CD14-positive monocyte (primary cell): ENCODE results near the gene TMEM45A. TPM values are rescaled to one million over a fixed set of nuclear protein-coding genes. Genes with fewer than 3 reads are reported as not detected.

ENCODE experiments used
- DNase-seq, 3 donors: peaks; one replicate each; pipeline ENCODE4 v3.0.0-alpha.2; 2011 to 2022
- H2AFZ ChIP-seq: 2 replicates; pipeline ENCODE4 v1.6.0; 2012; ENCODE audit warnings: mild to moderate bottlenecking, low read depth, low read length, inconsistent platforms; ENCODE audit not compliant: insufficient read depth, poor library complexity, severe bottlenecking
- H3K27ac ChIP-seq, 2 donors: 1 replicate in 1 of 2; 2 replicates in 1 of 2; pipeline ENCODE4 v1.5.1; 2012 to 2013; ENCODE audit warnings: low read length in 2 of 2, control low read depth in 1 of 2, inconsistent platforms in 1 of 2, low read depth in 1 of 2, mild to moderate bottlenecking in 1 of 2
- H3K27me3 ChIP-seq, 2 donors: one replicate each; pipeline versions ENCODE4 v1.6.0 to v1.6.1; 2011 to 2013; ENCODE audit warnings: low read length in 2 of 2; ENCODE audit not compliant: control insufficient read depth in 2 of 2, insufficient read depth in 2 of 2
- H3K36me3 ChIP-seq, 2 donors: replicated peaks in 1 of 2; 1 replicate in 1 of 2; 2 replicates in 1 of 2; pipeline versions ENCODE4 v1.5.1 to v1.6.1; 2012 to 2013; ENCODE audit warnings: low read length in 2 of 2, control low read depth in 1 of 2, inconsistent platforms in 1 of 2, mild to moderate bottlenecking in 1 of 2; ENCODE audit not compliant: insufficient read depth in 2 of 2, control insufficient read depth in 1 of 2
- H3K4me1 ChIP-seq, 2 donors: 1 replicate in 1 of 2; 2 replicates in 1 of 2; pipeline versions ENCODE4 v1.5.1 to v1.6.1; 2012 to 2013; ENCODE audit warnings: low read length in 2 of 2, control low read depth in 1 of 2, inconsistent platforms in 1 of 2, mild to moderate bottlenecking in 1 of 2, moderate library complexity in 1 of 2; ENCODE audit not compliant: insufficient read depth in 2 of 2, control insufficient read depth in 1 of 2
- H3K4me2 ChIP-seq: replicated peaks from 2 replicates; pipeline ENCODE3; 2012; ENCODE audit warnings: low read length, moderate library complexity, mild to moderate bottlenecking; ENCODE audit not compliant: poor library complexity, severe bottlenecking; ENCODE audit errors: extremely low read depth
- H3K4me3 ChIP-seq, 3 experiments: fragments of 200-600 bp in 1 of 3; sonication (generic) in 1 of 3; replicated peaks in 1 of 3; 1 replicate in 2 of 3; 2 replicates in 1 of 3; pipeline ENCODE4 v1.5.1; 2011 to 2013; ENCODE audit warnings: low read length in 3 of 3, mild to moderate bottlenecking in 3 of 3, control low read depth in 2 of 3, low read depth in 2 of 3, inconsistent platforms in 1 of 3, moderate library complexity in 1 of 3
- H3K79me2 ChIP-seq: 2 replicates; pipeline ENCODE4 v1.6.0; 2012; ENCODE audit warnings: mild to moderate bottlenecking, control low read depth, inconsistent platforms, low read length, moderate library complexity; ENCODE audit not compliant: insufficient read depth
- H3K9ac ChIP-seq: 2 replicates; pipeline ENCODE4 v1.6.0; 2017; ENCODE audit warnings: low read length, mild to moderate bottlenecking; ENCODE audit not compliant: insufficient read depth, poor library complexity, severe bottlenecking
- H3K9me3 ChIP-seq, 2 donors: replicated peaks in 1 of 2; 1 replicate in 1 of 2; 2 replicates in 1 of 2; pipeline versions ENCODE4 v1.5.1 to v1.6.1; 2012 to 2013; ENCODE audit warnings: low read length in 2 of 2, control low read depth in 1 of 2; ENCODE audit not compliant: control insufficient read depth in 1 of 2, insufficient read depth in 1 of 2
- H4K20me1 ChIP-seq: 2 replicates; pipeline ENCODE4 v1.6.0; 2012; ENCODE audit warnings: mild to moderate bottlenecking, low read length, control low read depth, moderate library complexity; ENCODE audit not compliant: insufficient read depth
- H3K27ac Mint-ChIP-seq, 7 donors: one replicate each; pipeline ENCODE4 v1.8.0; 2020; ENCODE audit warnings: mild to moderate bottlenecking in 7 of 7, mixed read lengths in 7 of 7, moderate library complexity in 6 of 7, inconsistent platforms in 2 of 7
- H3K27me3 Mint-ChIP-seq, 3 donors: one replicate each; pipeline ENCODE4 v1.8.0; 2021 to 2022; ENCODE audit warnings: low read depth in 3 of 3, mild to moderate bottlenecking in 3 of 3, mixed read lengths in 3 of 3, moderate library complexity in 3 of 3, inconsistent platforms in 1 of 3
- H3K36me3 Mint-ChIP-seq, 2 donors: one replicate each; pipeline ENCODE4 v1.8.0; 2020; ENCODE audit warnings: mixed read lengths in 2 of 2, inconsistent platforms in 1 of 2, mild to moderate bottlenecking in 1 of 2
- H3K4me1 Mint-ChIP-seq: one replicate; pipeline ENCODE4 v1.8.0; 2020; ENCODE audit warnings: mild to moderate bottlenecking, mixed read lengths
- H3K4me3 Mint-ChIP-seq, 2 donors: one replicate each; pipeline ENCODE4 v1.8.0; 2020; ENCODE audit warnings: mild to moderate bottlenecking in 2 of 2, mixed read lengths in 2 of 2, moderate library complexity in 1 of 2
- H3K9me3 Mint-ChIP-seq, 7 donors: one replicate each; pipeline ENCODE4 v1.8.0; 2020 to 2022; ENCODE audit warnings: mixed read lengths in 7 of 7, mild to moderate bottlenecking in 6 of 7, moderate library complexity in 6 of 7, inconsistent platforms in 2 of 7
- WGBS: methylation state at CpG from one replicate; pipeline ENCODE4 v1.1.5; 2013; ENCODE audit warnings: missing lambda C conversion rate; ENCODE audit not compliant: insufficient coverage; 5-methylcytosine and 5-hydroxymethylcytosine counted together
- intact Hi-C, 2 donors: fragments of 100-400 bp; cut with micrococcal nuclease; formaldehyde crosslinking; loops; one replicate each; pipeline versions ENCODE4 v1.15.0 to v1.15.1; 2023
- polyA plus RNA-seq, 3 donors: library from polyadenylated mRNA; depleted of rRNA in 1 of 3; unstranded in 2 of 3; stranded (reverse) in 1 of 3; fragments of 300-500 nt in 2 of 3; fragments of >200 nt in 1 of 3; fragmentation: Illumina TruSeq in 2 of 3; gene quantifications; 1 replicate in 2 of 3; 2 replicates in 1 of 3; pipeline ENCODE4 v1.2.3, GENCODE V29; 2012 to 2021
- TF ChIP-seq, protein P1 (sequence below): fragments of 200-600 bp; IDR thresholded peaks from one replicate; pipeline ENCODE4 v1.8.0; 2022; ENCODE audit warnings: antibody characterized with exemption, mild to moderate bottlenecking

The TMEM45A gene
- polyA plus RNA-seq, 3 donors: 0.03 to 1.5 (median 0.97) TPM

DNA sequence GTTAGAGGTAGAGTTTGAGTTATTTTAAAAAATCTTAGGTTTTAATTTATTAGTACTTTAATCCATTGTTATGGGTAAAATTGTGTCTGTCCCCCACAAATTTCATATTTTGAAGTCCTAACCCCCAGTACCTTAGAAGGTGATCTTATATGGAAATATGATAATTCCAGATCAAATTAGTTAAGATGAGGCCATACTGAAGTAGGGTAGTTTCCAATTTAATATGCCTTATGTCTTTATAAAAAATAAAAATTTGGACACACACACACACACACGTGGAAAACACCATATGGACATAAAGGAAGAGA is 98.4 kb downstream of the TMEM45A start:
- no CpG with 5 or more reads among the region's 1 CpG for WGBS
- no peak overlapping the region for H3K27ac Mint-ChIP-seq
- Histone ChIP-seq H3K9ac (no peak overlapping the region), H3K4me2 (no peak overlapping the region), H3K9me3 (no peaks in the 10 kb centered on the region), H3K27me3 (no peaks in the 10 kb centered on the region), H3K79me2 (no peaks in the 10 kb centered on the region), H3K4me3 (no peak overlapping the region), H3K27ac (no peak overlapping the region), H2AFZ (no peak overlapping the region), H4K20me1 (no peaks in the 10 kb centered on the region), H3K4me1 (peaks cover 4 to 5% of the 10 kb centered on the region in 2 donors), H3K36me3 (no peaks in the 10 kb centered on the region)
- H3K36me3 Mint-ChIP-seq: no peaks in the 10 kb centered on the region
- peaks cover 0 to 8% (median 1%) of the 10 kb centered on the region in 7 donors for H3K9me3 Mint-ChIP-seq
- peaks cover 4% of the 10 kb centered on the region for H3K4me1 Mint-ChIP-seq
- no peak for DNase-seq
- H3K27me3 Mint-ChIP-seq: peaks cover 0 to 4% (median 2%) of the 10 kb centered on the region in 3 donors
- intact Hi-C loops: loop anchor here in 1 of 2 donors (5.0 kb wide), 1 partner anchor 128 kb away; no protein-coding TSS in a partner anchor
- TF ChIP-seq, protein P1, sequence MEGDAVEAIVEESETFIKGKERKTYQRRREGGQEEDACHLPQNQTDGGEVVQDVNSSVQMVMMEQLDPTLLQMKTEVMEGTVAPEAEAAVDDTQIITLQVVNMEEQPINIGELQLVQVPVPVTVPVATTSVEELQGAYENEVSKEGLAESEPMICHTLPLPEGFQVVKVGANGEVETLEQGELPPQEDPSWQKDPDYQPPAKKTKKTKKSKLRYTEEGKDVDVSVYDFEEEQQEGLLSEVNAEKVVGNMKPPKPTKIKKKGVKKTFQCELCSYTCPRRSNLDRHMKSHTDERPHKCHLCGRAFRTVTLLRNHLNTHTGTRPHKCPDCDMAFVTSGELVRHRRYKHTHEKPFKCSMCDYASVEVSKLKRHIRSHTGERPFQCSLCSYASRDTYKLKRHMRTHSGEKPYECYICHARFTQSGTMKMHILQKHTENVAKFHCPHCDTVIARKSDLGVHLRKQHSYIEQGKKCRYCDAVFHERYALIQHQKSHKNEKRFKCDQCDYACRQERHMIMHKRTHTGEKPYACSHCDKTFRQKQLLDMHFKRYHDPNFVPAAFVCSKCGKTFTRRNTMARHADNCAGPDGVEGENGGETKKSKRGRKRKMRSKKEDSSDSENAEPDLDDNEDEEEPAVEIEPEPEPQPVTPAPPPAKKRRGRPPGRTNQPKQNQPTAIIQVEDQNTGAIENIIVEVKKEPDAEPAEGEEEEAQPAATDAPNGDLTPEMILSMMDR: peak; percentile 41
- no peak overlapping the region for H3K4me3 Mint-ChIP-seq

DNA sequence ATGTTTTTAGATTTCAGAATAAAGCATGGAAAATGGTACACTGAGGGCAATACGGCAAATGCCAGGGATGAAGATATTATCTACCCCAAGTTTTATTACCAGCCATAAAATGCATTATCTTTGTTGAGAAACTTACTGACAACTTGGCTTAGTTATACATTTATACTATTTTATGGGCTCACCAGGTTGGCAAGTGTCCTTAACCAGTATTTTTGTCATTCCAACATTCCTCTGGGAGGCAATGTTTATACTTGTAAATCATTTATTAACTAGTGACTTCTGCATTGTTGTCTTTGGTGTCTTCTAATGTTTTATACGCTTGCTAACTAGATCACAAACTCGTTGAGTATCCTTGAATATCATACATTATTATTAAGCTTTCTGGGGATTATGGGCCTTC is 99.0 kb downstream of the TMEM45A start:
- H3K27ac ChIP-seq: no peak overlapping the region
- H3K9ac ChIP-seq: no peak overlapping the region
- H3K27ac Mint-ChIP-seq: no peak overlapping the region
- no peak overlapping the region for H3K4me3 ChIP-seq
- no peaks in the 10 kb centered on the region for H3K27me3 ChIP-seq
- intact Hi-C loops: loop anchor here in 1 of 2 donors (5.0 kb wide), 1 partner anchor 129 kb away; no protein-coding TSS in a partner anchor
- H3K27me3 Mint-ChIP-seq: peaks cover 0 to 4% (median 2%) of the 10 kb centered on the region in 3 donors
- WGBS: no CpG with 5 or more reads among the region's 3 CpGs
- H3K4me2 ChIP-seq: no peak overlapping the region
- no peak for DNase-seq
- no peaks in the 10 kb centered on the region for H3K9me3 ChIP-seq
- H4K20me1 ChIP-seq: no peaks in the 10 kb centered on the region
- H3K4me1 ChIP-seq: peaks cover 4 to 5% of the 10 kb centered on the region in 2 donors
- H3K36me3 ChIP-seq: no peaks in the 10 kb centered on the region
- TF ChIP-seq, protein P1: no peak
- H3K9me3 Mint-ChIP-seq: peaks cover 0 to 5% (median 0%) of the 10 kb centered on the region in 7 donors
- no peaks in the 10 kb centered on the region for H3K36me3 Mint-ChIP-seq
- H3K4me3 Mint-ChIP-seq: no peak overlapping the region
- no peak overlapping the region for H2AFZ ChIP-seq
- H3K79me2 ChIP-seq: no peaks in the 10 kb centered on the region
- peaks cover 4% of the 10 kb centered on the region for H3K4me1 Mint-ChIP-seq
